ENCODE results near the gene ALDH4A1. TPM values are rescaled to one million over a fixed set of nuclear protein-coding genes. Genes with fewer than 3 reads are reported as not detected.
"Not testable (repeated sequence)": the region's sequence is repeated elsewhere in the genome, so short reads cannot be mapped to it uniquely, and the experiment has no call there.

ALDH4A1 gene
- polyA plus RNA-seq, 2 donors: 34.7 to 39.6 TPM

GRCh38 chr1:18874600-18874999 is 27.8 kb downstream of the ALDH4A1 start:
- peaks cover 0 to 27% of the 10 kb centered on the region in 2 donors for H3K36me3 ChIP-seq (ENCODE audit: control insufficient read depth in 2 of 2, insufficient read depth in 2 of 2, low read length in 1 of 2)
- no peaks in the 10 kb centered on the region for H3K27me3 ChIP-seq (ENCODE audit: control insufficient read depth in 1 of 2, insufficient read depth in 2 of 2, low read length in 2 of 2)

GRCh38 chr1:18874036-18874435 is 28.3 kb downstream of the ALDH4A1 start:
- WGBS, 2 donors: 82 to 89% methylated on average over 6 of the region's 6 CpGs
- peaks cover 0 to 27% of the 10 kb centered on the region in 2 donors for H3K36me3 ChIP-seq (ENCODE audit: control insufficient read depth in 2 of 2, insufficient read depth in 2 of 2, low read length in 1 of 2)

More at GRCh38 chr1:18874600-18874999, 27.8 kb downstream of the ALDH4A1 start:
- Histone ChIP-seq H3K9me3 (ENCODE audit: control insufficient read depth in 2 of 2, insufficient read depth in 1 of 2, low read depth in 1 of 2, low read length in 1 of 2) (no peaks in the 10 kb centered on the region), H3K4me1 (ENCODE audit: control insufficient read depth in 2 of 2, insufficient read depth in 2 of 2, low read length in 1 of 2) (peaks cover 0 to 9% of the 10 kb centered on the region in 2 donors), H3K27ac (ENCODE audit: low read depth in 2 of 2, low read length in 1 of 2) (no peak overlapping the region), H3K4me3 (ENCODE audit: low read depth in 1 of 2, low read length in 2 of 2) (no peak overlapping the region)
- WGBS, 2 donors: 64 to 67% methylated on average over 8 of the region's 8 CpGs

GRCh38 chr1:18872071-18872611 is 30.2 kb downstream of the ALDH4A1 start:
- H3K9me3 ChIP-seq (ENCODE audit: control insufficient read depth in 2 of 2, insufficient read depth in 1 of 2, low read depth in 1 of 2, low read length in 1 of 2): no peaks in the 10 kb centered on the region
- peaks cover 0 to 27% of the 10 kb centered on the region in 2 donors for H3K36me3 ChIP-seq (ENCODE audit: control insufficient read depth in 2 of 2, insufficient read depth in 2 of 2, low read length in 1 of 2)
- no peak overlapping the region for H3K27ac ChIP-seq (ENCODE audit: low read depth in 2 of 2, low read length in 1 of 2)
- no peaks in the 10 kb centered on the region for H3K27me3 ChIP-seq (ENCODE audit: control insufficient read depth in 1 of 2, insufficient read depth in 2 of 2, low read length in 2 of 2)
- whole genome bisulfite sequencing, 2 donors: 83 to 88% methylated on average over 8 of the region's 8 CpGs
- H3K4me3 ChIP-seq (ENCODE audit: low read depth in 1 of 2, low read length in 2 of 2): no peak overlapping the region
- peaks cover 0 to 2% of the 10 kb centered on the region in 2 donors for H3K4me1 ChIP-seq (ENCODE audit: control insufficient read depth in 2 of 2, insufficient read depth in 2 of 2, low read length in 1 of 2)

More at GRCh38 chr1:18874036-18874435, 28.3 kb downstream of the ALDH4A1 start:
- Histone ChIP-seq H3K4me1 (ENCODE audit: control insufficient read depth in 2 of 2, insufficient read depth in 2 of 2, low read length in 1 of 2) (peaks cover 0 to 3% of the 10 kb centered on the region in 2 donors), H3K4me3 (ENCODE audit: low read depth in 1 of 2, low read length in 2 of 2) (no peak overlapping the region), H3K27me3 (ENCODE audit: control insufficient read depth in 1 of 2, insufficient read depth in 2 of 2, low read length in 2 of 2) (no peaks in the 10 kb centered on the region), H3K27ac (ENCODE audit: low read depth in 2 of 2, low read length in 1 of 2) (no peak overlapping the region), H3K9me3 (ENCODE audit: control insufficient read depth in 2 of 2, insufficient read depth in 1 of 2, low read depth in 1 of 2, low read length in 1 of 2) (no peaks in the 10 kb centered on the region)

GRCh38 chr1:18871401-18872070 is 30.8 kb downstream of the ALDH4A1 start:
- Histone ChIP-seq H3K27ac (ENCODE audit: low read depth in 2 of 2, low read length in 1 of 2) (no peak overlapping the region), H3K9me3 (ENCODE audit: control insufficient read depth in 2 of 2, insufficient read depth in 1 of 2, low read depth in 1 of 2, low read length in 1 of 2) (no peaks in the 10 kb centered on the region), H3K27me3 (ENCODE audit: control insufficient read depth in 1 of 2, insufficient read depth in 2 of 2, low read length in 2 of 2) (no peaks in the 10 kb centered on the region), H3K4me3 (ENCODE audit: low read depth in 1 of 2, low read length in 2 of 2) (no peak overlapping the region), H3K4me1 (ENCODE audit: control insufficient read depth in 2 of 2, insufficient read depth in 2 of 2, low read length in 1 of 2) (peaks cover 0 to 2% of the 10 kb centered on the region in 2 donors), H3K36me3 (ENCODE audit: control insufficient read depth in 2 of 2, insufficient read depth in 2 of 2, low read length in 1 of 2) (peaks cover 0 to 25% of the 10 kb centered on the region in 2 donors)
- WGBS, 2 donors: 83 to 89% methylated on average over 7 of the region's 7 CpGs

GRCh38 chr1:18870957-18871356 is 31.4 kb downstream of the ALDH4A1 start:
- Histone ChIP-seq H3K27ac (ENCODE audit: low read depth in 2 of 2, low read length in 1 of 2) (no peak overlapping the region), H3K4me3 (ENCODE audit: low read depth in 1 of 2, low read length in 2 of 2) (no peak overlapping the region), H3K27me3 (ENCODE audit: control insufficient read depth in 1 of 2, insufficient read depth in 2 of 2, low read length in 2 of 2) (no peaks in the 10 kb centered on the region), H3K4me1 (ENCODE audit: control insufficient read depth in 2 of 2, insufficient read depth in 2 of 2, low read length in 1 of 2) (peaks cover 0 to 2% of the 10 kb centered on the region in 2 donors), H3K9me3 (ENCODE audit: control insufficient read depth in 2 of 2, insufficient read depth in 1 of 2, low read depth in 1 of 2, low read length in 1 of 2) (no peaks in the 10 kb centered on the region), H3K36me3 (ENCODE audit: control insufficient read depth in 2 of 2, insufficient read depth in 2 of 2, low read length in 1 of 2) (peaks cover 0 to 20% of the 10 kb centered on the region in 2 donors)
- WGBS, 2 donors: 93 to 94% methylated on average over 10 of the region's 10 CpGs

- not testable (repeated sequence) for H3K27me3 ChIP-seq (ENCODE audit: control insufficient read depth in 1 of 2, insufficient read depth in 2 of 2, low read length in 2 of 2); H3K27ac ChIP-seq (ENCODE audit: low read depth in 2 of 2, low read length in 1 of 2); H3K4me1 ChIP-seq (ENCODE audit: control insufficient read depth in 2 of 2, insufficient read depth in 2 of 2, low read length in 1 of 2); H3K4me3 ChIP-seq (ENCODE audit: low read depth in 1 of 2, low read length in 2 of 2); H3K9me3 ChIP-seq (ENCODE audit: control insufficient read depth in 2 of 2, insufficient read depth in 1 of 2, low read depth in 1 of 2, low read length in 1 of 2)
- 66 to 71% methylated on average over 3 of the region's 3 CpGs for WGBS, 2 donors
- H3K36me3 ChIP-seq (ENCODE audit: control insufficient read depth in 2 of 2, insufficient read depth in 2 of 2, low read length in 1 of 2): peaks cover 0 to 18% of the 10 kb centered on the region in 2 donors
Measured at GRCh38 chr1:18870595-18870865, 31.8 kb downstream of the ALDH4A1 start.

- 67 to 72% methylated on average over 9 of the region's 9 CpGs for WGBS, 2 donors
- Histone ChIP-seq H3K4me1 (ENCODE audit: control insufficient read depth in 2 of 2, insufficient read depth in 2 of 2, low read length in 1 of 2) (peaks cover 0 to 2% of the 10 kb centered on the region in 2 donors), H3K4me3 (ENCODE audit: low read depth in 1 of 2, low read length in 2 of 2) (no peak overlapping the region), H3K36me3 (ENCODE audit: control insufficient read depth in 2 of 2, insufficient read depth in 2 of 2, low read length in 1 of 2) (peaks cover 0 to 17% of the 10 kb centered on the region in 2 donors), H3K27me3 (ENCODE audit: control insufficient read depth in 1 of 2, insufficient read depth in 2 of 2, low read length in 2 of 2) (no peaks in the 10 kb centered on the region), H3K27ac (ENCODE audit: low read depth in 2 of 2, low read length in 1 of 2) (no peak overlapping the region), H3K9me3 (ENCODE audit: control insufficient read depth in 2 of 2, insufficient read depth in 1 of 2, low read depth in 1 of 2, low read length in 1 of 2) (no peaks in the 10 kb centered on the region)
Measured at GRCh38 chr1:18869847-18870594, 32.3 kb downstream of the ALDH4A1 start.

- no peak overlapping the region for H3K27ac ChIP-seq (ENCODE audit: low read depth in 2 of 2, low read length in 1 of 2)
- WGBS, 2 donors: 67 to 69% methylated on average over 12 of the region's 12 CpGs
- peaks cover 0 to 10% of the 10 kb centered on the region in 2 donors for H3K36me3 ChIP-seq (ENCODE audit: control insufficient read depth in 2 of 2, insufficient read depth in 2 of 2, low read length in 1 of 2)
- H3K27me3 ChIP-seq (ENCODE audit: control insufficient read depth in 1 of 2, insufficient read depth in 2 of 2, low read length in 2 of 2): no peaks in the 10 kb centered on the region
- H3K4me3 ChIP-seq (ENCODE audit: low read depth in 1 of 2, low read length in 2 of 2): no peak overlapping the region
- no peaks in the 10 kb centered on the region for H3K9me3 ChIP-seq (ENCODE audit: control insufficient read depth in 2 of 2, insufficient read depth in 1 of 2, low read depth in 1 of 2, low read length in 1 of 2)
- no peaks in the 10 kb centered on the region for H3K4me1 ChIP-seq (ENCODE audit: control insufficient read depth in 2 of 2, insufficient read depth in 2 of 2, low read length in 1 of 2)
Measured at GRCh38 chr1:18868801-18869424, 33.4 kb downstream of the ALDH4A1 start.

- H3K9me3 ChIP-seq (ENCODE audit: control insufficient read depth in 2 of 2, insufficient read depth in 1 of 2, low read depth in 1 of 2, low read length in 1 of 2): no peaks in the 10 kb centered on the region
- 70 to 73% methylated on average over 5 of the region's 5 CpGs for WGBS, 2 donors
Measured at GRCh38 chr1:18868354-18868753, 34.0 kb downstream of the ALDH4A1 start.

More at GRCh38 chr1:18868354-18868753, 34.0 kb downstream of the ALDH4A1 start:
- no peak overlapping the region for H3K4me3 ChIP-seq (ENCODE audit: low read depth in 1 of 2, low read length in 2 of 2)
- H3K27ac ChIP-seq (ENCODE audit: low read depth in 2 of 2, low read length in 1 of 2): no peak overlapping the region
- no peaks in the 10 kb centered on the region for H3K4me1 ChIP-seq (ENCODE audit: control insufficient read depth in 2 of 2, insufficient read depth in 2 of 2, low read length in 1 of 2)
- H3K36me3 ChIP-seq (ENCODE audit: control insufficient read depth in 2 of 2, insufficient read depth in 2 of 2, low read length in 1 of 2): peaks cover 0 to 7% of the 10 kb centered on the region in 2 donors
- H3K27me3 ChIP-seq (ENCODE audit: control insufficient read depth in 1 of 2, insufficient read depth in 2 of 2, low read length in 2 of 2): no peaks in the 10 kb centered on the region

Measured in esophagus (tissue), 2 donors.